Measurements from ENCODE around the gene HOMER2.

The HOMER2 gene

GRCh38 chr15:82862886-82863285, 89.6 kb downstream of the HOMER2 start:
- Histone ChIP-seq H3K23ac (ENCODE audit: low read depth, low read length, poor library complexity) (no peak overlapping the region), H2AK5ac (ENCODE audit: low read depth, low read length) (no peak overlapping the region), H4K8ac (ENCODE audit: low read depth, low read length) (no peak overlapping the region), H3K79me1 (ENCODE audit: low read depth, low read length) (no peaks in the 10 kb centered on the region), H3K14ac (ENCODE audit: low read length) (no peak overlapping the region), H3K4me1 (ENCODE audit: control insufficient read depth in 2 of 2, insufficient read depth in 1 of 2, low read depth in 1 of 2, low read length in 2 of 2) (no peaks in the 10 kb centered on the region), H2BK5ac (ENCODE audit: low read length) (no peak overlapping the region), H3K9me3 (replicated peaks in 1 of 2; ENCODE audit: control insufficient read depth in 2 of 2, insufficient read depth in 1 of 2, low read depth in 1 of 2, low read length in 2 of 2) (no peaks in the 10 kb centered on the region), H3K9ac (ENCODE audit: low read depth, low read length, poor library complexity) (peak overlapping the region; percentile 9), H4K91ac (ENCODE audit: low read depth, low read length, poor library complexity) (no peak overlapping the region), H2AFZ (ENCODE audit: low read length) (no peak overlapping the region), H3K4me2 (ENCODE audit: insufficient read depth, low read length, poor library complexity, severe bottlenecking) (no peak overlapping the region), H3K4ac (ENCODE audit: low read length) (no peak overlapping the region), H3K18ac (ENCODE audit: low read length) (no peak overlapping the region), H2BK12ac (ENCODE audit: low read length) (no peak overlapping the region), H3K36me3 (replicated peaks in 1 of 2; ENCODE audit: control insufficient read depth in 2 of 2, insufficient read depth in 2 of 2, low read length in 2 of 2) (peaks cover 0 to 2% of the 10 kb centered on the region in 2 donors), H3K27me3 (ENCODE audit: control insufficient read depth in 3 of 3, insufficient read depth in 3 of 3, low read depth in 1 of 3, low read length in 3 of 3) (no peaks in the 10 kb centered on the region), H2BK120ac (ENCODE audit: low read depth, low read length) (no peak overlapping the region), H3K4me3 (ENCODE audit: low read length in 2 of 2) (no peak overlapping the region), H2BK15ac (ENCODE audit: low read length) (no peak overlapping the region), H3K27ac (replicated peaks; ENCODE audit: low read length) (no peak overlapping the region)
- no peak for DNase-seq (ENCODE audit: low spot score)
- no CpG with 5 or more reads among the region's 6 CpGs for WGBS, 2 donors (ENCODE audit: extremely low coverage in 2 of 2, insufficient read length in 2 of 2, insufficient replicate concordance in 1 of 2)

- peaks cover 0 to 2% of the 10 kb centered on the region in 2 donors for H3K36me3 ChIP-seq (replicated peaks in 1 of 2; ENCODE audit: control insufficient read depth in 2 of 2, insufficient read depth in 2 of 2, low read length in 2 of 2)
- H2BK12ac ChIP-seq (ENCODE audit: low read length), result no peak overlapping the region
- H4K91ac ChIP-seq (ENCODE audit: low read depth, low read length, poor library complexity), result no peak overlapping the region
- H3K18ac ChIP-seq (ENCODE audit: low read length), result no peak overlapping the region
- no CpG with 5 or more reads among the region's 11 CpGs for WGBS, 2 donors (ENCODE audit: extremely low coverage in 2 of 2, insufficient read length in 2 of 2, insufficient replicate concordance in 1 of 2)
- H3K14ac ChIP-seq (ENCODE audit: low read length), result no peak overlapping the region
- H3K27me3 ChIP-seq (ENCODE audit: control insufficient read depth in 3 of 3, insufficient read depth in 3 of 3, low read depth in 1 of 3, low read length in 3 of 3), result no peaks in the 10 kb centered on the region
- no peaks in the 10 kb centered on the region for H3K79me1 ChIP-seq (ENCODE audit: low read depth, low read length)
- H3K4me2 ChIP-seq (ENCODE audit: insufficient read depth, low read length, poor library complexity, severe bottlenecking), result no peak overlapping the region
- no peak overlapping the region for H3K9ac ChIP-seq (ENCODE audit: low read depth, low read length, poor library complexity)
- H3K9me3 ChIP-seq (replicated peaks in 1 of 2; ENCODE audit: control insufficient read depth in 2 of 2, insufficient read depth in 1 of 2, low read depth in 1 of 2, low read length in 2 of 2), result peaks cover 0 to 2% of the 10 kb centered on the region in 2 donors
- no peak overlapping the region for H3K4ac ChIP-seq (ENCODE audit: low read length)
- H2AK5ac ChIP-seq (ENCODE audit: low read depth, low read length), result no peak overlapping the region
- H3K4me1 ChIP-seq (ENCODE audit: control insufficient read depth in 2 of 2, insufficient read depth in 1 of 2, low read depth in 1 of 2, low read length in 2 of 2), result peaks cover 9 to 10% of the 10 kb centered on the region in 2 donors
- no peak overlapping the region for H3K4me3 ChIP-seq (ENCODE audit: low read length in 2 of 2)
- H2AFZ ChIP-seq (ENCODE audit: low read length), result no peak overlapping the region
- no peak overlapping the region for H2BK15ac ChIP-seq (ENCODE audit: low read length)
- H4K8ac ChIP-seq (ENCODE audit: low read depth, low read length), result no peak overlapping the region
- no peak for DNase-seq (ENCODE audit: low spot score)
- H3K27ac ChIP-seq (replicated peaks; ENCODE audit: low read length), result peak overlapping the region; percentile 9
- H3K23ac ChIP-seq (ENCODE audit: low read depth, low read length, poor library complexity), result no peak overlapping the region
- H2BK120ac ChIP-seq (ENCODE audit: low read depth, low read length), result no peak overlapping the region
- no peak overlapping the region for H2BK5ac ChIP-seq (ENCODE audit: low read length)
These were observed 93.6 kb downstream of the HOMER2 start for GRCh38 chr15:82858932-82859331.

GRCh38 chr15:82856397-82857170, 95.9 kb downstream of the HOMER2 start:
- Histone ChIP-seq H3K9ac (ENCODE audit: low read depth, low read length, poor library complexity) (no peak overlapping the region), H3K36me3 (replicated peaks in 1 of 2; ENCODE audit: control insufficient read depth in 2 of 2, insufficient read depth in 2 of 2, low read length in 2 of 2) (peaks cover 2% of the 10 kb centered on the region in 2 donors), H3K4me2 (ENCODE audit: insufficient read depth, low read length, poor library complexity, severe bottlenecking) (no peak overlapping the region), H3K4me1 (ENCODE audit: control insufficient read depth in 2 of 2, insufficient read depth in 1 of 2, low read depth in 1 of 2, low read length in 2 of 2) (peaks cover 9 to 18% of the 10 kb centered on the region in 2 donors), H3K18ac (ENCODE audit: low read length) (peak overlapping the region; percentile 83), H2BK5ac (ENCODE audit: low read length) (no peak overlapping the region), H2BK12ac (ENCODE audit: low read length) (no peak overlapping the region), H2AK5ac (ENCODE audit: low read depth, low read length) (peak overlapping the region; percentile 73), H4K91ac (ENCODE audit: low read depth, low read length, poor library complexity) (peak overlapping the region; percentile 57), H3K4me3 (ENCODE audit: low read length in 2 of 2) (no peak overlapping the region), H3K79me1 (ENCODE audit: low read depth, low read length) (no peaks in the 10 kb centered on the region), H3K4ac (ENCODE audit: low read length) (peak overlapping the region; percentile 86), H3K27me3 (ENCODE audit: control insufficient read depth in 3 of 3, insufficient read depth in 3 of 3, low read depth in 1 of 3, low read length in 3 of 3) (no peaks in the 10 kb centered on the region), H3K9me3 (replicated peaks in 1 of 2; ENCODE audit: control insufficient read depth in 2 of 2, insufficient read depth in 1 of 2, low read depth in 1 of 2, low read length in 2 of 2) (peaks cover 0 to 2% of the 10 kb centered on the region in 2 donors), H3K27ac (replicated peaks; ENCODE audit: low read length) (peak overlapping the region; percentile 65), H2AFZ (ENCODE audit: low read length) (no peak overlapping the region), H2BK15ac (ENCODE audit: low read length) (no peak overlapping the region), H2BK120ac (ENCODE audit: low read depth, low read length) (no peak overlapping the region), H3K23ac (ENCODE audit: low read depth, low read length, poor library complexity) (no peak overlapping the region), H4K8ac (ENCODE audit: low read depth, low read length) (no peak overlapping the region), H3K14ac (ENCODE audit: low read length) (no peak overlapping the region)
- WGBS, 2 donors (ENCODE audit: extremely low coverage in 2 of 2, insufficient read length in 2 of 2, insufficient replicate concordance in 1 of 2), result no CpG with 5 or more reads among the region's 10 CpGs
- DNase-seq (ENCODE audit: low spot score), result no peak

- Histone ChIP-seq H2BK15ac (ENCODE audit: low read length) (no peak overlapping the region), H2BK120ac (ENCODE audit: low read depth, low read length) (no peak overlapping the region), H3K9me3 (replicated peaks in 1 of 2; ENCODE audit: control insufficient read depth in 2 of 2, insufficient read depth in 1 of 2, low read depth in 1 of 2, low read length in 2 of 2) (peaks cover 0 to 2% of the 10 kb centered on the region in 2 donors), H3K79me1 (ENCODE audit: low read depth, low read length) (no peaks in the 10 kb centered on the region), H3K23ac (ENCODE audit: low read depth, low read length, poor library complexity) (no peak overlapping the region), H3K36me3 (replicated peaks in 1 of 2; ENCODE audit: control insufficient read depth in 2 of 2, insufficient read depth in 2 of 2, low read length in 2 of 2) (peaks cover 4 to 9% of the 10 kb centered on the region in 2 donors), H3K4me3 (ENCODE audit: low read length in 2 of 2) (no peak overlapping the region), H3K4me2 (ENCODE audit: insufficient read depth, low read length, poor library complexity, severe bottlenecking) (no peak overlapping the region), H3K14ac (ENCODE audit: low read length) (no peak overlapping the region), H2AFZ (ENCODE audit: low read length) (peak overlapping the region; percentile 62), H3K27ac (replicated peaks; ENCODE audit: low read length) (peak overlapping the region; percentile 92), H4K91ac (ENCODE audit: low read depth, low read length, poor library complexity) (no peak overlapping the region), H3K27me3 (ENCODE audit: control insufficient read depth in 3 of 3, insufficient read depth in 3 of 3, low read depth in 1 of 3, low read length in 3 of 3) (no peaks in the 10 kb centered on the region), H2BK5ac (ENCODE audit: low read length) (peak overlapping the region; percentile 33), H2BK12ac (ENCODE audit: low read length) (no peak overlapping the region), H3K4ac (ENCODE audit: low read length) (no peak overlapping the region), H3K9ac (ENCODE audit: low read depth, low read length, poor library complexity) (no peak overlapping the region), H4K8ac (ENCODE audit: low read depth, low read length) (no peak overlapping the region), H3K18ac (ENCODE audit: low read length) (peak overlapping the region; percentile 33), H3K4me1 (ENCODE audit: control insufficient read depth in 2 of 2, insufficient read depth in 1 of 2, low read depth in 1 of 2, low read length in 2 of 2) (peaks cover 9 to 19% of the 10 kb centered on the region in 2 donors), H2AK5ac (ENCODE audit: low read depth, low read length) (no peak overlapping the region)
- peak; percentile 62 for DNase-seq (ENCODE audit: low spot score)
- WGBS, 2 donors (ENCODE audit: extremely low coverage in 2 of 2, insufficient read length in 2 of 2, insufficient replicate concordance in 1 of 2), result no CpG with 5 or more reads among the region's 17 CpGs
These were observed 97.0 kb downstream of the HOMER2 start for GRCh38 chr15:82855286-82856100.

Measured in neuronal stem cell (in vitro differentiated cells).